Activated CD4-positive, alpha-beta T cell treated with anti-CD3 and anti-CD28 coated beads for 4 hours (primary cell): ENCODE measurements around the gene LCE5A.
"Not testable (repeated sequence)": the region's sequence is repeated elsewhere in the genome, so short reads cannot be mapped to it uniquely, and the experiment has no call there.

Source experiments
- DNase-seq, 2 donors: peaks; one replicate each; pipeline ENCODE4 v3.0.0-alpha.2; 2020

Gene LCE5A

GRCh38 chr1:152510503-152510902 lies at the start of gene LCE5A:
LCE5A (plus strand) TSS chr1:152510803; CDS start chr1:152511535, 732 bp downstream.
- DNase-seq = no peak

GRCh38 chr1:152461544-152461943 lies 49.1 kb upstream of the LCE5A start:
- DNase-seq = peak; percentile 51 to 68

- DNase-seq = no peak
Measured at GRCh38 chr1:152462636-152463035, 48.0 kb upstream of the LCE5A start.

GRCh38 chr1:152466217-152466616 lies 44.4 kb upstream of the LCE5A start:
- DNase-seq = no peak

GRCh38 chr1:152473887-152474537 lies 36.6 kb upstream of the LCE5A start:
- DNase-seq = no peak

- DNase-seq = peak; percentile 56 to 67
Measured at GRCh38 chr1:152479792-152480595, 30.6 kb upstream of the LCE5A start.

- no peak for DNase-seq
Measured at GRCh38 chr1:152481869-152482664, 28.5 kb upstream of the LCE5A start.

- DNase-seq = no peak
Measured at GRCh38 chr1:152486400-152487006, 24.1 kb upstream of the LCE5A start.

GRCh38 chr1:152487871-152488270 lies 22.7 kb upstream of the LCE5A start:
- DNase-seq = no peak

- not testable (repeated sequence) for DNase-seq
Measured at GRCh38 chr1:152491537-152491936, 19.1 kb upstream of the LCE5A start.

GRCh38 chr1:152495066-152495675 lies 15.4 kb upstream of the LCE5A start:
- no peak for DNase-seq

- DNase-seq = no peak
Measured at GRCh38 chr1:152497273-152497672, 13.3 kb upstream of the LCE5A start.

- DNase-seq = no peak
Measured at GRCh38 chr1:152501704-152502103, 8.9 kb upstream of the LCE5A start.

GRCh38 chr1:152502496-152503180 lies 8.0 kb upstream of the LCE5A start:
- no peak for DNase-seq

- no peak for DNase-seq
Measured at GRCh38 chr1:152505083-152505482, 5.5 kb upstream of the LCE5A start.

- DNase-seq = no peak
Measured at GRCh38 chr1:152506899-152507498, 3.6 kb upstream of the LCE5A start.

- DNase-seq = no peak
Measured at GRCh38 chr1:152511596-152511995, 993 bp downstream of the LCE5A start.

GRCh38 chr1:152513081-152513480 lies 2.5 kb downstream of the LCE5A start:
- no peak for DNase-seq

- DNase-seq = no peak
Measured at GRCh38 chr1:152514715-152515433, 4.3 kb downstream of the LCE5A start.

- DNase-seq = no peak
Measured at GRCh38 chr1:152515434-152515783, 4.8 kb downstream of the LCE5A start.

GRCh38 chr1:152516082-152516481 lies 5.5 kb downstream of the LCE5A start:
- DNase-seq = no peak
